HG03439 (cell line): ENCODE measurements around the gene GUCY2C.
A peak's percentile ranks its signal among the peaks of the same experiment; 100 is the strongest.

ENCODE experiments used
- ATAC-seq: cut with Tn5 transposase; IDR thresholded peaks from one replicate; pipeline ENCODE4 v1.9.1; 2021; ENCODE audit warnings: mild to moderate bottlenecking, moderate library complexity; ENCODE audit not compliant: unreplicated experiment

GUCY2C gene

GRCh38 chr12:14629832-14630710, 66.3 kb downstream of the GUCY2C start:
- peak; percentile 93 for ATAC-seq

- no peak for ATAC-seq
These were observed 67.6 kb downstream of the GUCY2C start for GRCh38 chr12:14628771-14629170.

GRCh38 chr12:14621826-14622225, 74.6 kb downstream of the GUCY2C start:
- peak; percentile 81 for ATAC-seq

GRCh38 chr12:14619741-14620501, 76.5 kb downstream of the GUCY2C start:
- no peak for ATAC-seq

- no peak for ATAC-seq
These were observed 77.4 kb downstream of the GUCY2C start for GRCh38 chr12:14618983-14619382.

- peak; percentile 58 for ATAC-seq
These were observed 81.7 kb downstream of the GUCY2C start for GRCh38 chr12:14614704-14615121.

DNA sequence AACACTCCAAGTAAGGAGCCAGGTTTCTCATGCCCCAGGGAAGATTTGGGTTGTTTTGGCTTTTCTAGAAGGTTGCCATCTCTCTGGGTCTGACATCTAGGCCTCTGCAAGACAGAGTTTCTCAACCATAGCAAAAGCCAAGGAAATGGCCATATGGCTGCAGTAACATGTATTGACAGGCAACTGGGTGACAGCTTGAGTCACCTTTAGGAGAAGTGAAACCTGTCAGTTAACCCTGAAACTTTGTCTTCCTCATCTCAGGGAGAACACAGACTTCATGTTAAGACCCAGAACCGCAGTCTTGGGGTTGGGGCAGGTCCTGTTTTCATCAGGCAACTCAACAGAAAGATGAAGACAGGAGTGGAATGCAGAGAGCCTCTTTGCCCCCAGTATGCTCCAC, 82.7 kb downstream of the GUCY2C start:
- peak; percentile 98 for ATAC-seq

GRCh38 chr12:14612898-14613445, 83.4 kb downstream of the GUCY2C start:
- ATAC-seq, result no peak

GRCh38 chr12:14612250-14612649, 84.1 kb downstream of the GUCY2C start:
- ATAC-seq, result no peak

GRCh38 chr12:14611640-14612203, 84.7 kb downstream of the GUCY2C start:
- ATAC-seq, result no peak

DNA sequence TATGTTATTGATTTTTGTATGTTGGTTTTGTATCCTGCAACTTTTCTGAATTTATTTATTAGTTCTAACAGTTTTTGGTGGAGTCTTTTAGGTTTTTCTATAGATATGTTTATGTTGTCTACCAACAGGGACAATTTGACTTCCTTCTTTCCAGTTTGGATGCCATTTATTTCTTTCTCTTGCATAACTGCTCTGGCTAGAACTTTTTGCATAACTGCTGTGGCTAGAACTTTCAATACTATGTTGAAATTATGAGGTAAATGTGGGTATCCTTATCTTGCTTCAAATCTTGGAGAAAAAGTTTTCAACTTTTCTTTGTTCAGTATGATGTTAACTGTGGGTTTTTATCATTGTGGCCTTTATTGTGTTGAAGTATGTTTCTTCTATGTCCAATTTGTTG, 88.8 kb downstream of the GUCY2C start:
- ATAC-seq, result no peak

- ATAC-seq, result no peak
These were observed 90.9 kb downstream of the GUCY2C start for GRCh38 chr12:14605401-14605989.

GRCh38 chr12:14601692-14602478, 94.5 kb downstream of the GUCY2C start:
- ATAC-seq, result no peak

DNA sequence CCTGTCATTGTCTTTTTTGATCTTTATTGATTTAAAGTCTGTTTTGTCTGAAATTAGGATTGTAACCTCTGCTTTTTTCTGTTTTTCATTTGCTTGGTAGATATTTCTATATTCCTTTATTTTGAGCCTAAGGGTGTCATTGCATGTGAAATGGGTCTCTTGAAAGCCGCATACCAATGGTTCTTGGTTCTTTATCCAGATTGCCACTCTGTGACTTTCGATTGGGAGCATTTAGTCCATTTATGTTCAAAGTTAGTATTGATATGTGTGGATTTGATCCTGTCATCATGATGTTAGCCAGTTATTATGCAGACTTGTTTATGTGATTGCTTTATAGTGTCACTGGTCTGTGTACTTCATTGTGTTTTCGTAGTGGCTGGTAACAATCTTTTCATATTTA, 98.9 kb downstream of the GUCY2C start:
- ATAC-seq, result no peak

DNA sequence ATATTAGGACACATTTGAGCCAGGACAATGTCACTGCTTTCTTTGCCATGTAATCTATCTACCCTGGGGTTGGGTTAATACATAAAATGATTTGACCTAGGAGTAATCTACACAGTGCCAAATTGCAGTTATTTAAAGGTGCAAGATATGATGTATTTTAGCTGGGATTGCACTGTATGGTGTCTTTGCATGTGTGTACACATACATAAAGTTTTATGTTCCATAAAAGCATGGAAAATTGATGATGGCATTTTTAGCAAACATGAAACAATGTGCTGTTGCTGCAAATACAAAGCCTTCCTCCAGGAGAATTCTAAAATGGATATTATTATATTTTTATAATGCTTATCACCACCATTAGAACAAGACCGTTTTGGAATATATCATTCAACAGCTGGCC, 104.7 kb downstream of the GUCY2C start:
- no peak for ATAC-seq

DNA sequence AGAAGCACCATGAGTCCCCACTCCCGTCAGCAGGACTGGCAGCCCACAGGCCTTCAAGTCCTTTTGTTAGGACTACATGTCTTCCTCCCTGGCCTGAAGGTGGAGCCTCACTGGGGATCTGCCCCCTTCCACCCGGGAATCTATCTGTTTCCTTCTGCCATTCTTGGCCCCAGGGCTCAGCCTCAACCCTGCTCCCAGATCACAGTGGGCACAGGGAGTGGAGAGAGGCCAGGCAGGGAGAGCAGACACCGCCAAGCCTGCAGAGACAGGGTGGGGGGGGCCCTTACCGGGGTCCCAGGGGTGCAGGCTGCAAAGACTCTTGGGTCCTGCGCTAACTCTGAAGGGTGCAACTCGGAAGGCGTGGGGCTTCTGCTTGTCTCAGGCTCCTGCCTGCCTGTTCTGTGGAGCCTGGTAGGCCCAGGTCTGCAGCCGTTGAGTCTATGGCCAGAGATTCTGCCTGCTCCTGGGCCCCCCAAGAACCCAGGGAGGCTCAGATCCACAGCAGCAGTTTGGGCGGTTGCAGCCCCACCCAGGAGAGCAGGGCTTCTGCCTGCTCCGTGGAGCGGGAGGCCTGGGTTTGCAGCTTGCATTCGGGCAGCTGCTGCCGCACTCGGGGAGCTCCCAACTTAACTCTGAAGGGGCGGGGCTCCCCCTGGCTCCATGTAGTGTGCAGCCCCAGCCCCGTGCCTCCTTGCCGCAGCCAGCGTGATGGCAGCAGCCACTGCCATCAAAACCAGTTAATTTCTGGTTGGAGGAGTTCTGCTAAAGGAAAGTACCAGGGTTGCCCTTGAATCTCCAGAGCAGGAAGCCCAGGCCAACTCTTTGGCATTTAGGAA, 107.0 kb downstream of the GUCY2C start:
- ATAC-seq, result no peak

- ATAC-seq, result no peak
These were observed 107.8 kb downstream of the GUCY2C start for GRCh38 chr12:14588571-14588970.

- ATAC-seq, result no peak
These were observed 117.8 kb downstream of the GUCY2C start for GRCh38 chr12:14578646-14579045.

GRCh38 chr12:14577344-14577743, 119.1 kb downstream of the GUCY2C start:
- ATAC-seq, result peak; percentile 74
